ENCODE data around the gene EPS8L2. TPM values are rescaled to one million over a fixed set of nuclear protein-coding genes. Genes with fewer than 3 reads are reported as not detected.
A peak's percentile ranks its signal among the peaks of the same experiment; 100 is the strongest.

The EPS8L2 gene
- polyA plus RNA-seq, 3 donors, result 0.55 TPM; not detected in 2

DNA sequence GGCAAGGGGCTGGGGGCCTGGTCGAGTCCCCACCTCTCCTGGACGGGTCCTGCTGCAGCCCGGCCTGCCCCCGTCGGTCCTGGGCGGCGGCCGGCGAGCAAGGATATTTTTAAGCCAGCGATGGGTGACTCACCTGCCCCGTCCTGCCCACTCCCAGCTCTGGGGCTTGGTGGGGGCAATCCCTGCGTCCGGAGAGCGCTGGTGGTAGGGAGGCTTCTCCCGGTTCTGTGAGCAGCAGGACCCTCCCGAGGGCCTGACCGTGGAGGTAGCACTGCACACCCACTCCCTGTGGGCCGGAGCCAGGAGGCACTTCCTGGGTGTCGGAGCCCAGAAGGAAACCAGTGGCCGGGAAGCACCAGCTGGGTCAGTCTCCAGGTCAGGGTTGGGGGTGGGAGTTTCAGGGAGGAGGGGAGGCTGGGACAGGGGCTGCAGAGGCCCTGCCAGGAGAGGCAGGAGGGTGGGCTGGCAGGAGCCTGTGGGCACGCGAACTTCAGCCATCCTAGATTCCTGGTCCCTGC lies 467 bp downstream of the EPS8L2 start:
- Histone ChIP-seq H4K20me1 (ENCODE audit: insufficient read depth, low read length) (peaks cover 22% of the 10 kb centered on the region), H3K9me3 (replicated peaks in 1 of 2; ENCODE audit: control insufficient read depth in 1 of 2, insufficient read depth in 1 of 2, low read length in 2 of 2) (peaks cover 0 to 3% of the 10 kb centered on the region in 2 donors), H3K27me3 (ENCODE audit: control insufficient read depth in 2 of 2, insufficient read depth in 2 of 2, low read length in 2 of 2) (peaks cover 8 to 57% of the 10 kb centered on the region in 2 donors), H3K4me2 (replicated peaks; ENCODE audit: extremely low read depth, low read length, poor library complexity, severe bottlenecking) (peak overlapping the region; percentile 1), H3K36me3 (replicated peaks in 1 of 2; ENCODE audit: control insufficient read depth in 1 of 2, insufficient read depth in 2 of 2, low read length in 2 of 2) (peaks cover 6 to 20% of the 10 kb centered on the region in 2 donors), H3K9ac (ENCODE audit: insufficient read depth, low read length, poor library complexity, severe bottlenecking) (no peak overlapping the region), H2AFZ (ENCODE audit: insufficient read depth, low read depth, low read length, poor library complexity, severe bottlenecking) (no peak overlapping the region), H3K79me2 (ENCODE audit: insufficient read depth, low read length) (no peaks in the 10 kb centered on the region), H3K4me3 (replicated peaks in 1 of 3; ENCODE audit: low read depth in 2 of 3, low read length in 3 of 3) (no peak overlapping the region), H3K27ac (ENCODE audit: low read depth in 1 of 2, low read length in 2 of 2) (no peak overlapping the region), H3K4me1 (ENCODE audit: control insufficient read depth in 1 of 2, insufficient read depth in 2 of 2, low read length in 2 of 2) (peaks cover 16 to 27% of the 10 kb centered on the region in 2 donors)
- 10% methylated on average over 20 of the region's 22 CpGs for WGBS (ENCODE audit: insufficient coverage)
- Mint-ChIP-seq H3K9me3 (peaks cover 0 to 4% (median 1%) of the 10 kb centered on the region in 7 donors), H3K27me3 (ENCODE audit: low read depth in 3 of 3) (peaks cover 37 to 59% (median 42%) of the 10 kb centered on the region in 3 donors), H3K4me1 (peaks cover 20% of the 10 kb centered on the region), H3K27ac (no peak overlapping the region), H3K4me3 (peak overlapping the region in 1 of 2 donors; percentile 46), H3K36me3 (peaks cover 15 to 27% of the 10 kb centered on the region in 2 donors)
- TF ChIP-seq, protein P1, sequence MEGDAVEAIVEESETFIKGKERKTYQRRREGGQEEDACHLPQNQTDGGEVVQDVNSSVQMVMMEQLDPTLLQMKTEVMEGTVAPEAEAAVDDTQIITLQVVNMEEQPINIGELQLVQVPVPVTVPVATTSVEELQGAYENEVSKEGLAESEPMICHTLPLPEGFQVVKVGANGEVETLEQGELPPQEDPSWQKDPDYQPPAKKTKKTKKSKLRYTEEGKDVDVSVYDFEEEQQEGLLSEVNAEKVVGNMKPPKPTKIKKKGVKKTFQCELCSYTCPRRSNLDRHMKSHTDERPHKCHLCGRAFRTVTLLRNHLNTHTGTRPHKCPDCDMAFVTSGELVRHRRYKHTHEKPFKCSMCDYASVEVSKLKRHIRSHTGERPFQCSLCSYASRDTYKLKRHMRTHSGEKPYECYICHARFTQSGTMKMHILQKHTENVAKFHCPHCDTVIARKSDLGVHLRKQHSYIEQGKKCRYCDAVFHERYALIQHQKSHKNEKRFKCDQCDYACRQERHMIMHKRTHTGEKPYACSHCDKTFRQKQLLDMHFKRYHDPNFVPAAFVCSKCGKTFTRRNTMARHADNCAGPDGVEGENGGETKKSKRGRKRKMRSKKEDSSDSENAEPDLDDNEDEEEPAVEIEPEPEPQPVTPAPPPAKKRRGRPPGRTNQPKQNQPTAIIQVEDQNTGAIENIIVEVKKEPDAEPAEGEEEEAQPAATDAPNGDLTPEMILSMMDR (IDR thresholded peaks at IDR 0.05), result no peak
- intact Hi-C loops (cut with micrococcal nuclease), result no loop called here
- peak in 1 of 3 donors; percentile 17 for DNase-seq

DNA sequence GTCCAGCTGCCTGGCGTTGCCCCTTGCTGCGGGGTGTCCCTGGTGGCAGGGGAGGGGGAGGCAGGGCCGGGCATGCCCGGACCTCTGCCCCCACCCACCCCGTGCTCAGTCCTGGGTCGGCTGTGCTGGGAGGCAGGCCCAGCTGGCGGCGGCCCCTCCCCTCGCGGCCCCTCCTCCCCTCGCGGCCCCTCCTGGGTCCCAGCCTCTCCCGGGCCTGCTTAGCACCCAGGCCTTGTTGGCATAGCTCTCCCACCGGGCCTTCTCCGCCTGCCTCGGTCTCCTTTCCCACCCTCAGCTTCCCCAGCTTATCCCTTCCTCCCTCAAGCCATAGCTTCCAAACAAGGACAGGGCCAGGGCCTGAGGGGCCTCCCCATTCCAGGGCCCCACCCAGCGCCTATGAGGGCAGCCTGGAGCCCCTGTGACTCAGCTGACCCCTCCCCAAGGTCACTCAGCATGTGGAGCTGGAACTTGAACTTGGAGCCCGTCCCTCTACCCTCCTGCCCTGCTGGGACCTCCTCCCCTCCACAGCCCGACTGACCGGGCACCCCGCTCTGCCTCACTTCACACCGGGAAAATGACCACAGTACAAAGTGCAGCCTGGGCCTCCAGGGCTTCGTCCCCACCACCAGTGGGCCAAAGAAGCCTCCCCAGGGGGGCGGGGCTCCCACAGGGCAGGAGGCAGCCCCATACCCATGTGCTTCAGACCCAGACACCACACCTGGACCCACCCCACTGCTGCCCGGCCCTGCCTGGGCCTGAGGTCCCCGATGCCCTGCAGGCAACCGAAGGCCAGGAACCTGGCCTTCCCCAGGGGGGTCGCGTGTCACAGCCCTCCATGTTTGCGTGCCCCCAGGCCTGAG lies 1.2 kb downstream of the EPS8L2 start:
- no peak overlapping the region for H3K4me3 ChIP-seq (replicated peaks in 1 of 3; ENCODE audit: low read depth in 2 of 3, low read length in 3 of 3)
- intact Hi-C loops (cut with micrococcal nuclease), result no loop called here
- H3K9ac ChIP-seq (ENCODE audit: insufficient read depth, low read length, poor library complexity, severe bottlenecking), result no peak overlapping the region
- no peaks in the 10 kb centered on the region for H3K79me2 ChIP-seq (ENCODE audit: insufficient read depth, low read length)
- H3K4me2 ChIP-seq (replicated peaks; ENCODE audit: extremely low read depth, low read length, poor library complexity, severe bottlenecking), result no peak overlapping the region
- H3K4me1 ChIP-seq (ENCODE audit: control insufficient read depth in 1 of 2, insufficient read depth in 2 of 2, low read length in 2 of 2), result peaks cover 16 to 26% of the 10 kb centered on the region in 2 donors
- peaks cover 1 to 13% of the 10 kb centered on the region in 2 donors for H3K36me3 ChIP-seq (replicated peaks in 1 of 2; ENCODE audit: control insufficient read depth in 1 of 2, insufficient read depth in 2 of 2, low read length in 2 of 2)
- peaks cover 0 to 4% (median 1%) of the 10 kb centered on the region in 7 donors for H3K9me3 Mint-ChIP-seq
- H3K9me3 ChIP-seq (replicated peaks in 1 of 2; ENCODE audit: control insufficient read depth in 1 of 2, insufficient read depth in 1 of 2, low read length in 2 of 2), result peaks cover 0 to 3% of the 10 kb centered on the region in 2 donors
- H3K4me3 Mint-ChIP-seq, result peak overlapping the region in 1 of 2 donors; percentile 67
- no peak overlapping the region for H2AFZ ChIP-seq (ENCODE audit: insufficient read depth, low read depth, low read length, poor library complexity, severe bottlenecking)
- 70% methylated on average over 25 of the region's 30 CpGs for WGBS (ENCODE audit: insufficient coverage)
- H3K27ac Mint-ChIP-seq, result no peak overlapping the region
- TF ChIP-seq, protein P1 (IDR thresholded peaks at IDR 0.05), result no peak
- H4K20me1 ChIP-seq (ENCODE audit: insufficient read depth, low read length), result peaks cover 22% of the 10 kb centered on the region
- H3K4me1 Mint-ChIP-seq, result peaks cover 20% of the 10 kb centered on the region
- H3K27me3 ChIP-seq (ENCODE audit: control insufficient read depth in 2 of 2, insufficient read depth in 2 of 2, low read length in 2 of 2), result peaks cover 8 to 58% of the 10 kb centered on the region in 2 donors
- H3K36me3 Mint-ChIP-seq, result peaks cover 11 to 21% of the 10 kb centered on the region in 2 donors
- peaks cover 41 to 65% (median 43%) of the 10 kb centered on the region in 3 donors for H3K27me3 Mint-ChIP-seq (ENCODE audit: low read depth in 3 of 3)
- peak in 1 of 3 donors; percentile 2 for DNase-seq
- no peak overlapping the region for H3K27ac ChIP-seq (ENCODE audit: low read depth in 1 of 2, low read length in 2 of 2)
